SIG-M5 treated with dmso at 0.1 percent for 504 hours (cell line): ENCODE measurements around the gene ERFE.
"Not testable (repeated sequence)": the region's sequence is repeated elsewhere in the genome, so short reads cannot be mapped to it uniquely, and the experiment has no call there.

Experiments
- DNase-seq: peaks from one replicate; lab custom pipeline; 2025; ENCODE audit not compliant: unreplicated experiment; lab: John Stamatoyannopoulos, UW

The ERFE gene

GRCh38 chr2:238158509-238159070, at the start of gene ERFE:
ERFE (plus strand) TSS chr2:238158970; CDS start chr2:238159008, 38 bp downstream.
- DNase-seq = peak; percentile 49

GRCh38 chr2:238113611-238114010, 45.2 kb upstream of the ERFE start:
- DNase-seq = no peak

GRCh38 chr2:238114331-238114841, 44.4 kb upstream of the ERFE start:
- DNase-seq = no peak

GRCh38 chr2:238114851-238115660, 43.7 kb upstream of the ERFE start:
- DNase-seq = no peak

GRCh38 chr2:238115709-238116108, 43.1 kb upstream of the ERFE start:
- not testable (repeated sequence) for DNase-seq

- DNase-seq = no peak
These were observed 42.2 kb upstream of the ERFE start for GRCh38 chr2:238116298-238117198.

GRCh38 chr2:238117199-238118154, 41.3 kb upstream of the ERFE start:
- DNase-seq = no peak

- no peak for DNase-seq
These were observed 38.9 kb upstream of the ERFE start for GRCh38 chr2:238119756-238120462.

- DNase-seq = no peak
These were observed 38.1 kb upstream of the ERFE start for GRCh38 chr2:238120463-238121298.

GRCh38 chr2:238121511-238122286, 37.1 kb upstream of the ERFE start:
- no peak for DNase-seq

- DNase-seq = no peak
These were observed 36.2 kb upstream of the ERFE start for GRCh38 chr2:238122287-238123217.

GRCh38 chr2:238123218-238123971, 35.4 kb upstream of the ERFE start:
- no peak for DNase-seq

- DNase-seq = no peak
These were observed 34.7 kb upstream of the ERFE start for GRCh38 chr2:238123991-238124470.

- DNase-seq = no peak
These were observed 34.2 kb upstream of the ERFE start for GRCh38 chr2:238124488-238125126.

- DNase-seq = no peak
These were observed 33.5 kb upstream of the ERFE start for GRCh38 chr2:238125127-238125885.
